Testis (tissue), 3 donors: ENCODE results near the gene PEF1. TPM values are rescaled to one million over a fixed set of nuclear protein-coding genes. Genes with fewer than 3 reads are reported as not detected.

Source experiments
- DNase-seq: peaks from one replicate; pipeline ENCODE4 v3.0.0-alpha.2; 2019
- H3K27ac ChIP-seq, 2 donors: fragments of 200-600 bp; sonication (generic); one replicate each; pipeline ENCODE4 v1.5.1; 2019
- H3K27me3 ChIP-seq: fragments of 200-600 bp; sonication (generic); one replicate; pipeline ENCODE4 v1.5.1; 2019
- H3K36me3 ChIP-seq: fragments of 200-600 bp; sonication (generic); one replicate; pipeline ENCODE4 v1.5.1; 2017; ENCODE audit warnings: low read depth; ENCODE audit errors: missing control alignments
- H3K4me1 ChIP-seq: fragments of 200-600 bp; sonication (generic); one replicate; pipeline ENCODE4 v1.5.1; 2019
- H3K4me3 ChIP-seq, 2 donors: fragments of 200-600 bp; sonication (generic); one replicate each; pipeline ENCODE4 v1.5.1; 2017 to 2019
- H3K9me3 ChIP-seq: fragments of 200-600 bp; sonication (generic); one replicate; pipeline ENCODE4 v1.5.1; 2017
- POLR2A ChIP-seq: fragments of 450-650 bp; IDR thresholded peaks from one replicate; pipeline ENCODE4 v1.6.1; 2017; ENCODE audit warnings: antibody characterized with exemption, mild to moderate bottlenecking, moderate library complexity
- WGBS, 2 donors: methylation state at CpG; one replicate each; pipeline ENCODE4 v1.1.5; 2018; 5-methylcytosine and 5-hydroxymethylcytosine counted together
- intact Hi-C: fragments of 100-400 bp; cut with DNase I; formaldehyde crosslinking; loops from one replicate; pipeline ENCODE4 v1.15.1; 2023; ENCODE audit warnings: low total_unique reads
- polyA plus RNA-seq: library from polyadenylated mRNA; stranded (reverse); fragments of 350-450 nt; fragmentation: Illumina TruSeq; extraction: RNeasy Lipid Tissue Mini Kit (QIAGEN cat#74804); gene quantifications from one replicate; pipeline ENCODE4 v1.2.3, GENCODE V29; 2014; ENCODE audit warnings: low read depth, low replicate concordance; ENCODE audit not compliant: insufficient read depth
- total RNA-seq, 2 donors: library from RNA; depleted of rRNA; stranded (reverse); fragments of >200 nt; gene quantifications; one replicate each; pipeline ENCODE4 v1.2.3, GENCODE V29; 2016
- TF ChIP-seq, protein P1 (sequence below), 3 experiments: fragments of 450-650 bp in 2 of 3; fragments of 200-600 bp in 1 of 3; sonication (generic) in 1 of 3; IDR thresholded peaks; one replicate each; pipeline ENCODE4 v1.5.1; 2016 to 2019; ENCODE audit warnings: antibody characterized with exemption in 3 of 3, mild to moderate bottlenecking in 2 of 3, moderate library complexity in 1 of 3

PEF1 gene
- total and polyA plus RNA-seq, 3 donors from 2014 or later = 73.5 to 124 (median 81.4) TPM

DNA sequence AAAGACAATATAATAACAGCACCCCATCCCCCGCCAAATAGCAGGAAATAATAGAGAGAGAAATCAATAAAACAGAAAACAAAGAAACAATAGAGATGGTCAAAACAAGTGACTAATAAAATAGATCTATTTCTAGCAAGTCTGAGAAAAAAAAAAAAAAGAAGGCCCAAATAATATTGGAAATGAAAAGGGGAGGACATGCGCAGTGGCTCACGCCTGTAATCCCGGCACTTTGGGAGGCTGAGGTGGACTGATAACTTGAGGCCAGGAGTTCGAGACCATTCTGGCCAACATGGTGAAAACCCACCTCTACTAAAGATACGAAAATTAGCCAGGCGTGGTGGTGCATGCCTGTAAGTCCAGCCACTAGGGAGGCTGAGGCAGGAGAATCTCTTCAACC lies 45.7 kb downstream of the PEF1 start:
- no peak overlapping the region for H3K4me3 ChIP-seq
- H3K27ac ChIP-seq = no peak overlapping the region
- no peak for DNase-seq
- no peaks in the 10 kb centered on the region for H3K27me3 ChIP-seq
- H3K4me1 ChIP-seq = no peaks in the 10 kb centered on the region
- no peak for TF ChIP-seq POLR2A
- TF ChIP-seq, protein P1, sequence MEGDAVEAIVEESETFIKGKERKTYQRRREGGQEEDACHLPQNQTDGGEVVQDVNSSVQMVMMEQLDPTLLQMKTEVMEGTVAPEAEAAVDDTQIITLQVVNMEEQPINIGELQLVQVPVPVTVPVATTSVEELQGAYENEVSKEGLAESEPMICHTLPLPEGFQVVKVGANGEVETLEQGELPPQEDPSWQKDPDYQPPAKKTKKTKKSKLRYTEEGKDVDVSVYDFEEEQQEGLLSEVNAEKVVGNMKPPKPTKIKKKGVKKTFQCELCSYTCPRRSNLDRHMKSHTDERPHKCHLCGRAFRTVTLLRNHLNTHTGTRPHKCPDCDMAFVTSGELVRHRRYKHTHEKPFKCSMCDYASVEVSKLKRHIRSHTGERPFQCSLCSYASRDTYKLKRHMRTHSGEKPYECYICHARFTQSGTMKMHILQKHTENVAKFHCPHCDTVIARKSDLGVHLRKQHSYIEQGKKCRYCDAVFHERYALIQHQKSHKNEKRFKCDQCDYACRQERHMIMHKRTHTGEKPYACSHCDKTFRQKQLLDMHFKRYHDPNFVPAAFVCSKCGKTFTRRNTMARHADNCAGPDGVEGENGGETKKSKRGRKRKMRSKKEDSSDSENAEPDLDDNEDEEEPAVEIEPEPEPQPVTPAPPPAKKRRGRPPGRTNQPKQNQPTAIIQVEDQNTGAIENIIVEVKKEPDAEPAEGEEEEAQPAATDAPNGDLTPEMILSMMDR (IDR thresholded peaks at IDR 0.05) = no peak
- intact Hi-C loops = no loop called here
- no peaks in the 10 kb centered on the region for H3K9me3 ChIP-seq
- WGBS, 2 donors = 82 to 89% methylated on average over 7 of the region's 7 CpGs
- H3K36me3 ChIP-seq = no peaks in the 10 kb centered on the region

DNA sequence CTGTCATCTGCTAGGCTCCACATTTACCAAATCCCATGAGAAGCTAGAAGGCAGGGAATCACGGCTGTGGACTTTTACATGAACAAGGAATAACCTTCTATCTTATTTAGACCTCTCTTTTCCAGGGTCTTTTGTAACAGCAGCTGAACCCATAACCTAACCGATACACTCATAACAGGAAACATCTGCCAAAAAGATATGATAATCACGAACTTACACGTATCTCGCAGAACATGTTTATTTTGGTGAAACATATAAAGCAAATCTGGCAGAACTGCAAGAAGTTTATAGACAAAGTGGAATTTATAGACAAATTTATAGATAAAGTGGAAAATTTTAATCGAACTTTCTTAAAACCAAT lies 48.0 kb downstream of the PEF1 start:
- Histone ChIP-seq H3K27me3 (no peaks in the 10 kb centered on the region), H3K4me1 (no peaks in the 10 kb centered on the region), H3K4me3 (no peak overlapping the region), H3K9me3 (no peaks in the 10 kb centered on the region), H3K27ac (no peak overlapping the region), H3K36me3 (no peaks in the 10 kb centered on the region)
- DNase-seq = no peak
- TF ChIP-seq, protein P1 (IDR thresholded peaks at IDR 0.05) = no peak
- no peak for TF ChIP-seq POLR2A
- 67 to 74% methylated on average over 6 of the region's 6 CpGs for whole genome bisulfite sequencing, 2 donors
- intact Hi-C loops = no loop called here

DNA sequence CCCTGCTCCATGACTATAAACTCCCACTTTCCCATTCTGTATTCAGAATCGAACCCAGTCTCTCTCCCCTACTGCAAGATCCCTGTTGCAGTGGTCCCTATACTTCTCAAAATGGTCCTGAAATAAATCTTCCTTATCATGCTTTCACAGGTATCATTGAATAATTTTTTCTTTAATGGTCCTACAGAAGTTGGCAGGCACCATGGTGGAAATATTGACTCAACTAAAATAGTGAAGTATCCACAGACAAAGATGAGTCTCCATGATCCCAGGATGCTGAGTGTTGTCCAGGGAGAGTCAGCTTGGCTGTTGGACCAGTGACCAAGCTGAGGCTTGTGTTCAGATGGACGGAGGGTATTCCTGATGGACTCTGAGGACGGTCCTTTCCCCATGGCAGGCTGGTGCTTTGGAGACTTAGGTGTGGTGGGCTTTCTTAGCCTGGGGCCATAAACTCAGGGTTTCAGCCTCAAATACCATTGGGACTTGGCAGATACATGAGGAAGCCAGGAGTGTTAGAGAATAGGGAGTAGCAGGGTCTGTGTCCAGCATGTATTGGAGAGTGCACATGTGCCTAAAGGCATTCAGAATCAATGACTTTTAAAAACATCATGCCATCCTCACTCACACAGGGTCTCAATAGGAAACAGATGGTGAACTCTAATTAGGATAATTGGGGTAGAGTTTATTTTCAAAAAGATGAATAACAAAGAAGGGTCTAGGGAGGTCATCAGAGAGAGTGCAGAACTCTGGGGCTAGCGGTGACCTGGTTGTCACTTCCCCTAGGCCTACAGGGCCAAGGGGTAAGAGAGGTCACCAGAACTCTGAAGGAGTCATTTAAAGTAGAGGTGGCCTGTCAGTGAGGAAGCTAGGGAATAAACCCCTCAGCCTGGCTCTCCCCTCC lies 48.6 kb downstream of the PEF1 start:
- intact Hi-C loops = no loop called here
- H3K9me3 ChIP-seq = no peaks in the 10 kb centered on the region
- no peak overlapping the region for H3K27ac ChIP-seq
- no peaks in the 10 kb centered on the region for H3K27me3 ChIP-seq
- H3K4me3 ChIP-seq = no peak overlapping the region
- 93 to 98% methylated on average over 4 of the region's 4 CpGs for WGBS, 2 donors
- H3K4me1 ChIP-seq = no peaks in the 10 kb centered on the region
- H3K36me3 ChIP-seq = no peaks in the 10 kb centered on the region
- TF ChIP-seq POLR2A = no peak
- TF ChIP-seq, protein P1 (IDR thresholded peaks at IDR 0.05) = no peak
- no peak for DNase-seq

DNA sequence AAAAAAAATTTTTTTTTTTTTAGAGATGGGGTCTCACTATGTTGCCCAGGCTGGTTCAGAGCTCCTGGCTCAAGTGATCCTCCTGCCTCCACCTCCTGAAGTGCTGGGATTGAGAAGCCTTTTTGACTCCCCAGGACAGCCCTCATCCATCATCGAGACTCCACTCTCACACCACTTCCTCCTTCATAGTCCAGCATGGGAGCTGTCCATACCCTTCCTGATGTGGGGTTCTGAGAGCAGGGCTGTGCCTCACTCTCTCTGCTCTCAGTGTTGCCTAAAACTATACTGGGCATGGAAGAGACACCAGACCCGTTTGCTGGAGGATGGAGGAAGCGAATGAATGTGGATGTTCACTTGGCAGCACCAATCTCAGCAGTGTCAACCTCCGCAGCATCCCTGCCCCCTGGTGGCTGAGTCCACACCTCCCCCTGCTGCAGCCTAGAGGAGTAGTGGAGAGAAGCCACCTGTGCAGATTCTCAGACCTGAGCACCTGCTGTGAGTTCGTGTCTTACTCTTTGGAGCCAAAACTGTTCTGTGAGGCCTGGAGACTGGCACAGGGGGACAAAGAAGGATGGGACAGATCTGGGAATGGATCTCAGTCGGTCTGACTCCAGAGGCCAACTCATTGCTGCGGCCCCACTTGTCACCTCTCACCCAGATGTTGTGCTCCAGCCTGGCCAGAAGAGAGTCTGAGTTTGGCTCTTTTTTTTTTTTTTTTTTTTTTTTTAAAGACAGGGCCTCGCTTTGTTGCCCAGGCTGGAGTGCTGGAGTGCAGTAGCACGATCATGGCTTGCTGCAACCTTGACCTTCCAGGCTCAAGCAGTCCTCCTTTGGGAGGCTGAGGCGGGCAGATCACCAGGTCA lies 50.7 kb downstream of the PEF1 start:
- DNase-seq = peak; percentile 91

More for the DNA sequence above, 50.7 kb downstream of the PEF1 start:
- 38 to 40% methylated on average over 10 of the region's 10 CpGs for WGBS, 2 donors
- Histone ChIP-seq H3K4me3 (no peak overlapping the region), H3K9me3 (no peaks in the 10 kb centered on the region), H3K36me3 (no peaks in the 10 kb centered on the region), H3K27ac (no peak overlapping the region), H3K4me1 (peaks cover 1% of the 10 kb centered on the region), H3K27me3 (no peaks in the 10 kb centered on the region)
- TF ChIP-seq POLR2A = no peak
- TF ChIP-seq, protein P1 (IDR thresholded peaks at IDR 0.05) = peak; percentile 83 to 92 (median 87)
- intact Hi-C loops = no loop called here
